Endothelial cell of umbilical vein (primary cell): ENCODE results near the gene NNT.

Experiments
- EZH2 ChIP-seq: IDR thresholded peaks from 2 replicates; pipeline ENCODE4 v1.6.1; 2012; ENCODE audit warnings: borderline replicate concordance, low read depth, mild to moderate bottlenecking, moderate library complexity, low read length, inconsistent platforms; ENCODE audit not compliant: severe bottlenecking
- GATA2 ChIP-seq: IDR thresholded peaks from 2 replicates; pipeline ENCODE4 v1.7.0; 2011; ENCODE audit warnings: low read depth, mild to moderate bottlenecking, moderate library complexity, mixed read lengths, low read length; ENCODE audit not compliant: insufficient read length, insufficient read depth
- JUN ChIP-seq: IDR thresholded peaks from 2 replicates; pipeline ENCODE4 v1.6.1; 2011; ENCODE audit warnings: borderline replicate concordance, low read depth; ENCODE audit not compliant: insufficient read length, insufficient read depth
- POLR2A ChIP-seq: IDR thresholded peaks from 2 replicates; pipeline ENCODE4 v1.6.1; 2012; ENCODE audit warnings: low read depth, mild to moderate bottlenecking, control low read depth, low read length
- POLR2AphosphoS5 ChIP-seq: IDR thresholded peaks from 2 replicates; pipeline ENCODE4 v1.6.1; 2012; ENCODE audit warnings: low read depth, mild to moderate bottlenecking, control low read depth, low read length, moderate library complexity; ENCODE audit not compliant: insufficient read depth
- TF ChIP-seq, protein P1 (sequence below), 2 donors: IDR thresholded peaks; 1 replicate in 1 of 2; 2 replicates in 1 of 2; pipeline ENCODE4 v1.5.1; 2011; ENCODE audit warnings: low read length in 2 of 2, mild to moderate bottlenecking in 2 of 2, moderate library complexity in 2 of 2, control low read depth in 1 of 2, inconsistent platforms in 1 of 2, low read depth in 1 of 2; ENCODE audit not compliant: insufficient read depth in 1 of 2; ENCODE audit errors: extremely low read depth in 1 of 2

DNA sequence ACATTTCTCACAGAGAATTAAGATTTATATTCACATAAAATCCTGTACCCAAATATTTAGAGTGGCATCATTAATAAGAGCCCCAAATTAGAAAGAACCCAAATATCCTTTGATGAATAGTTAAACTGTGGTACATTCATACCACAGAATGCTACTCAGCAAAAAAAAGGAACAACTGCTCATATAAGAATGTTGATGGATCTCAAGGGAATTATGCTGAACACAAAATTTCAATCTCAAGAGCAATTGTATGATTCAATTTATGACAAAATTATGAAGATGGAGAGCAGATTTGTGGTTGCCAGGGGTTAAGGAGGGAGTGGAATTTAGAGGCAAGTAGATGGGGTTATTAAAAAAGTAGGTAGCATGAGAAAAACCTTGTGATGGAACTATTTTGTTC is 41.6 kb upstream of the NNT start:
- TF ChIP-seq, protein P1, sequence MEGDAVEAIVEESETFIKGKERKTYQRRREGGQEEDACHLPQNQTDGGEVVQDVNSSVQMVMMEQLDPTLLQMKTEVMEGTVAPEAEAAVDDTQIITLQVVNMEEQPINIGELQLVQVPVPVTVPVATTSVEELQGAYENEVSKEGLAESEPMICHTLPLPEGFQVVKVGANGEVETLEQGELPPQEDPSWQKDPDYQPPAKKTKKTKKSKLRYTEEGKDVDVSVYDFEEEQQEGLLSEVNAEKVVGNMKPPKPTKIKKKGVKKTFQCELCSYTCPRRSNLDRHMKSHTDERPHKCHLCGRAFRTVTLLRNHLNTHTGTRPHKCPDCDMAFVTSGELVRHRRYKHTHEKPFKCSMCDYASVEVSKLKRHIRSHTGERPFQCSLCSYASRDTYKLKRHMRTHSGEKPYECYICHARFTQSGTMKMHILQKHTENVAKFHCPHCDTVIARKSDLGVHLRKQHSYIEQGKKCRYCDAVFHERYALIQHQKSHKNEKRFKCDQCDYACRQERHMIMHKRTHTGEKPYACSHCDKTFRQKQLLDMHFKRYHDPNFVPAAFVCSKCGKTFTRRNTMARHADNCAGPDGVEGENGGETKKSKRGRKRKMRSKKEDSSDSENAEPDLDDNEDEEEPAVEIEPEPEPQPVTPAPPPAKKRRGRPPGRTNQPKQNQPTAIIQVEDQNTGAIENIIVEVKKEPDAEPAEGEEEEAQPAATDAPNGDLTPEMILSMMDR (IDR thresholded peaks at IDR 0.05; ENCODE audit: extremely low read depth in 1 of 2, insufficient read depth in 1 of 2, low read depth in 1 of 2, low read length in 2 of 2) = no peak
- TF ChIP-seq POLR2A = no peak
- no peak for TF ChIP-seq EZH2
- no peak for TF ChIP-seq POLR2AphosphoS5
- TF ChIP-seq GATA2 = no peak
- TF ChIP-seq JUN = no peak
